CD14-positive monocyte (primary cell): ENCODE data around the gene SNCB. TPM values are rescaled to one million over a fixed set of nuclear protein-coding genes. Genes with fewer than 3 reads are reported as not detected.
A peak's percentile ranks its signal among the peaks of the same experiment; 100 is the strongest.

Experiments
- DNase-seq, 3 donors: peaks; one replicate each; pipeline ENCODE4 v3.0.0-alpha.2; 2011 to 2022
- H2AFZ ChIP-seq: 2 replicates; pipeline ENCODE4 v1.6.0; 2012; ENCODE audit warnings: mild to moderate bottlenecking, low read depth, low read length, inconsistent platforms; ENCODE audit not compliant: insufficient read depth, poor library complexity, severe bottlenecking
- H3K27ac ChIP-seq, 2 donors: 1 replicate in 1 of 2; 2 replicates in 1 of 2; pipeline ENCODE4 v1.5.1; 2012 to 2013; ENCODE audit warnings: low read length in 2 of 2, control low read depth in 1 of 2, inconsistent platforms in 1 of 2, low read depth in 1 of 2, mild to moderate bottlenecking in 1 of 2
- H3K27me3 ChIP-seq, 2 donors: one replicate each; pipeline versions ENCODE4 v1.6.0 to v1.6.1; 2011 to 2013; ENCODE audit warnings: low read length in 2 of 2; ENCODE audit not compliant: control insufficient read depth in 2 of 2, insufficient read depth in 2 of 2
- H3K36me3 ChIP-seq, 2 donors: replicated peaks in 1 of 2; 1 replicate in 1 of 2; 2 replicates in 1 of 2; pipeline versions ENCODE4 v1.5.1 to v1.6.1; 2012 to 2013; ENCODE audit warnings: low read length in 2 of 2, control low read depth in 1 of 2, inconsistent platforms in 1 of 2, mild to moderate bottlenecking in 1 of 2; ENCODE audit not compliant: insufficient read depth in 2 of 2, control insufficient read depth in 1 of 2
- H3K4me1 ChIP-seq, 2 donors: 1 replicate in 1 of 2; 2 replicates in 1 of 2; pipeline versions ENCODE4 v1.5.1 to v1.6.1; 2012 to 2013; ENCODE audit warnings: low read length in 2 of 2, control low read depth in 1 of 2, inconsistent platforms in 1 of 2, mild to moderate bottlenecking in 1 of 2, moderate library complexity in 1 of 2; ENCODE audit not compliant: insufficient read depth in 2 of 2, control insufficient read depth in 1 of 2
- H3K4me2 ChIP-seq: replicated peaks from 2 replicates; pipeline ENCODE3; 2012; ENCODE audit warnings: low read length, moderate library complexity, mild to moderate bottlenecking; ENCODE audit not compliant: poor library complexity, severe bottlenecking; ENCODE audit errors: extremely low read depth
- H3K4me3 ChIP-seq, 3 experiments: fragments of 200-600 bp in 1 of 3; sonication (generic) in 1 of 3; replicated peaks in 1 of 3; 1 replicate in 2 of 3; 2 replicates in 1 of 3; pipeline ENCODE4 v1.5.1; 2011 to 2013; ENCODE audit warnings: low read length in 3 of 3, mild to moderate bottlenecking in 3 of 3, control low read depth in 2 of 3, low read depth in 2 of 3, inconsistent platforms in 1 of 3, moderate library complexity in 1 of 3
- H3K79me2 ChIP-seq: 2 replicates; pipeline ENCODE4 v1.6.0; 2012; ENCODE audit warnings: mild to moderate bottlenecking, control low read depth, inconsistent platforms, low read length, moderate library complexity; ENCODE audit not compliant: insufficient read depth
- H3K9ac ChIP-seq: 2 replicates; pipeline ENCODE4 v1.6.0; 2017; ENCODE audit warnings: low read length, mild to moderate bottlenecking; ENCODE audit not compliant: insufficient read depth, poor library complexity, severe bottlenecking
- H3K9me3 ChIP-seq, 2 donors: replicated peaks in 1 of 2; 1 replicate in 1 of 2; 2 replicates in 1 of 2; pipeline versions ENCODE4 v1.5.1 to v1.6.1; 2012 to 2013; ENCODE audit warnings: low read length in 2 of 2, control low read depth in 1 of 2; ENCODE audit not compliant: control insufficient read depth in 1 of 2, insufficient read depth in 1 of 2
- H4K20me1 ChIP-seq: 2 replicates; pipeline ENCODE4 v1.6.0; 2012; ENCODE audit warnings: mild to moderate bottlenecking, low read length, control low read depth, moderate library complexity; ENCODE audit not compliant: insufficient read depth
- H3K27ac Mint-ChIP-seq, 7 donors: one replicate each; pipeline ENCODE4 v1.8.0; 2020; ENCODE audit warnings: mild to moderate bottlenecking in 7 of 7, mixed read lengths in 7 of 7, moderate library complexity in 6 of 7, inconsistent platforms in 2 of 7
- H3K27me3 Mint-ChIP-seq, 3 donors: one replicate each; pipeline ENCODE4 v1.8.0; 2021 to 2022; ENCODE audit warnings: low read depth in 3 of 3, mild to moderate bottlenecking in 3 of 3, mixed read lengths in 3 of 3, moderate library complexity in 3 of 3, inconsistent platforms in 1 of 3
- H3K36me3 Mint-ChIP-seq, 2 donors: one replicate each; pipeline ENCODE4 v1.8.0; 2020; ENCODE audit warnings: mixed read lengths in 2 of 2, inconsistent platforms in 1 of 2, mild to moderate bottlenecking in 1 of 2
- H3K4me1 Mint-ChIP-seq: one replicate; pipeline ENCODE4 v1.8.0; 2020; ENCODE audit warnings: mild to moderate bottlenecking, mixed read lengths
- H3K4me3 Mint-ChIP-seq, 2 donors: one replicate each; pipeline ENCODE4 v1.8.0; 2020; ENCODE audit warnings: mild to moderate bottlenecking in 2 of 2, mixed read lengths in 2 of 2, moderate library complexity in 1 of 2
- H3K9me3 Mint-ChIP-seq, 7 donors: one replicate each; pipeline ENCODE4 v1.8.0; 2020 to 2022; ENCODE audit warnings: mixed read lengths in 7 of 7, mild to moderate bottlenecking in 6 of 7, moderate library complexity in 6 of 7, inconsistent platforms in 2 of 7
- WGBS: methylation state at CpG from one replicate; pipeline ENCODE4 v1.1.5; 2013; ENCODE audit warnings: missing lambda C conversion rate; ENCODE audit not compliant: insufficient coverage; 5-methylcytosine and 5-hydroxymethylcytosine counted together
- intact Hi-C, 2 donors: fragments of 100-400 bp; cut with micrococcal nuclease; formaldehyde crosslinking; loops; one replicate each; pipeline versions ENCODE4 v1.15.0 to v1.15.1; 2023
- polyA minus RNA-seq: library from RNA; depleted of rRNA, polyadenylated mRNA; stranded (reverse); fragments of >200 nt; gene quantifications from 2 replicates; pipeline ENCODE4 v1.2.3, GENCODE V29; 2012
- polyA plus RNA-seq, 3 donors: library from polyadenylated mRNA; depleted of rRNA in 1 of 3; unstranded in 2 of 3; stranded (reverse) in 1 of 3; fragments of 300-500 nt in 2 of 3; fragments of >200 nt in 1 of 3; fragmentation: Illumina TruSeq in 2 of 3; gene quantifications; 1 replicate in 2 of 3; 2 replicates in 1 of 3; pipeline ENCODE4 v1.2.3, GENCODE V29; 2012 to 2021
- total RNA-seq, 12 experiments: library from RNA in 1 of 12; stranded (reverse) in 1 of 12; fragments of 120-200 nt in 1 of 12; gene quantifications; one replicate each; pipeline ENCODE4 v1.2.4 and lab custom pipeline; 2013 to 2026; ENCODE audit warnings: mixed read lengths in 6 of 12, inconsistent platforms in 1 of 12
- TF ChIP-seq, protein P1 (sequence below): fragments of 200-600 bp; IDR thresholded peaks from one replicate; pipeline ENCODE4 v1.8.0; 2022; ENCODE audit warnings: antibody characterized with exemption, mild to moderate bottlenecking

Gene SNCB
- not detected for total RNA-seq (2013)
- not detected for polyA plus RNA-seq
- not detected in 2 replicates for polyA minus RNA-seq
- 0 to 0.58 (median 0.03) reads per million in 11 experiments for total RNA-seq (lab: John Stamatoyannopoulos, UW)

DNA sequence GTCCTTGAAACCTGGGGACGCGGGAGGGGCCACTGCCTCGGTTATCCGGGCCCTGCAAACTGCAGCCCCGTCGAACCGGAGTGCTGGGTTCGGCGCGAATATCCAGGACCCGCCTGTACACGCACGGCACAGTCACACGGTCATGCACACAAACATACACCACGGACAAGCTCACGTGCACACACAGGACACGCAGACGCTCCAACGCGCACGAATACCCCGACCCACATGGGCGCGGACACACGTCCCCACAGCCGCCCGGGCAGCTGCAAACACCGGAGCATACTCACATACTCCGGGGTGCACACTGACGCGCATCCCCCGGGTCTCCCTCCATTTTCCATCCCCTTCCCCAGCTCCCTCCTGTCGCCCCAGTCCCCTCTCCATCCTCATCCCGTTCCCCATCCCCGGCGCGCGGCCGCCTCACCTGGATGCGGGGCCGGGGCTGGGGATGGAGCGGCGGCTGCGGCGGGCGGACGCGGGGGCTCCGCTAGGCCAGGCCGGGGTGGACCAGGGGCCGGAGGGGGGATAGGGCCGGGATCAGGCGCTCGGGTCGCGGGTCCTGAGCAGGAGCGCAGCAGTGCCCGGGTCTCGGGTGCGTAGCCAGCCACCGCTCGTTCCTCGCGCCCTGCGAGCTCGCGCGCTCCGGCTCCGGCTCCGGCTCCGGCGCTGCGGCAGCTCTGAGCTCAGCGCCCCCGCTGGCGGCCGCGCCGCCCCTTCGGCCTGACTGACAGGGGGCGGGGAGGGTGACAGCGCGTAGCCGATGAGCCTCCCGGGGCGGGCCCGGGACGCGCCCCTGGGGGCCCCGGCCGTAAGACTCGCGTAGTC lies at the start of gene SNCB, which contains the start of gene EIF4E1B:
SNCB (minus strand) TSS at position 682 of the 828 bp plus-strand sequence. CDS start 880 bp downstream, outside the sequence.
EIF4E1B (plus strand) TSS at position 823 of the 828 bp plus-strand sequence. CDS start 12,113 bp downstream, outside the sequence.
- Histone ChIP-seq H4K20me1 (no peaks in the 10 kb centered on the region), H3K4me3 (no peak within 1 kb of the TSS), H3K9ac (no peak within 1 kb of the TSS), H2AFZ (no peak within 1 kb of the TSS), H3K79me2 (no peaks in the 10 kb centered on the region), H3K4me2 (no peak within 1 kb of the TSS), H3K9me3 (peaks cover 0 to 9% of the 10 kb centered on the region in 2 donors), H3K27me3 (peaks cover 41 to 89% of the 10 kb centered on the region in 2 donors), H3K4me1 (peaks cover 0 to 5% of the 10 kb centered on the region in 2 donors), H3K36me3 (no peaks in the 10 kb centered on the region), H3K27ac (no peak within 1 kb of the TSS)
- TF ChIP-seq, protein P1, sequence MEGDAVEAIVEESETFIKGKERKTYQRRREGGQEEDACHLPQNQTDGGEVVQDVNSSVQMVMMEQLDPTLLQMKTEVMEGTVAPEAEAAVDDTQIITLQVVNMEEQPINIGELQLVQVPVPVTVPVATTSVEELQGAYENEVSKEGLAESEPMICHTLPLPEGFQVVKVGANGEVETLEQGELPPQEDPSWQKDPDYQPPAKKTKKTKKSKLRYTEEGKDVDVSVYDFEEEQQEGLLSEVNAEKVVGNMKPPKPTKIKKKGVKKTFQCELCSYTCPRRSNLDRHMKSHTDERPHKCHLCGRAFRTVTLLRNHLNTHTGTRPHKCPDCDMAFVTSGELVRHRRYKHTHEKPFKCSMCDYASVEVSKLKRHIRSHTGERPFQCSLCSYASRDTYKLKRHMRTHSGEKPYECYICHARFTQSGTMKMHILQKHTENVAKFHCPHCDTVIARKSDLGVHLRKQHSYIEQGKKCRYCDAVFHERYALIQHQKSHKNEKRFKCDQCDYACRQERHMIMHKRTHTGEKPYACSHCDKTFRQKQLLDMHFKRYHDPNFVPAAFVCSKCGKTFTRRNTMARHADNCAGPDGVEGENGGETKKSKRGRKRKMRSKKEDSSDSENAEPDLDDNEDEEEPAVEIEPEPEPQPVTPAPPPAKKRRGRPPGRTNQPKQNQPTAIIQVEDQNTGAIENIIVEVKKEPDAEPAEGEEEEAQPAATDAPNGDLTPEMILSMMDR = no peak
- no peak within 1 kb of the TSS for H3K27ac Mint-ChIP-seq
- H3K36me3 Mint-ChIP-seq = peaks cover 0 to 4% of the 10 kb centered on the region in 2 donors
- H3K9me3 Mint-ChIP-seq = peaks cover 0 to 11% (median 4%) of the 10 kb centered on the region in 7 donors
- DNase-seq = no peak
- intact Hi-C loops = no loop called here
- H3K27me3 Mint-ChIP-seq = peaks cover 72 to 86% (median 81%) of the 10 kb centered on the region in 3 donors
- WGBS = under 1% methylated on average over 84 of the region's 94 CpGs
- peaks cover 11% of the 10 kb centered on the region for H3K4me1 Mint-ChIP-seq
- peak within 1 kb of the TSS in 1 of 2 donors; percentile 89 for H3K4me3 Mint-ChIP-seq

DNA sequence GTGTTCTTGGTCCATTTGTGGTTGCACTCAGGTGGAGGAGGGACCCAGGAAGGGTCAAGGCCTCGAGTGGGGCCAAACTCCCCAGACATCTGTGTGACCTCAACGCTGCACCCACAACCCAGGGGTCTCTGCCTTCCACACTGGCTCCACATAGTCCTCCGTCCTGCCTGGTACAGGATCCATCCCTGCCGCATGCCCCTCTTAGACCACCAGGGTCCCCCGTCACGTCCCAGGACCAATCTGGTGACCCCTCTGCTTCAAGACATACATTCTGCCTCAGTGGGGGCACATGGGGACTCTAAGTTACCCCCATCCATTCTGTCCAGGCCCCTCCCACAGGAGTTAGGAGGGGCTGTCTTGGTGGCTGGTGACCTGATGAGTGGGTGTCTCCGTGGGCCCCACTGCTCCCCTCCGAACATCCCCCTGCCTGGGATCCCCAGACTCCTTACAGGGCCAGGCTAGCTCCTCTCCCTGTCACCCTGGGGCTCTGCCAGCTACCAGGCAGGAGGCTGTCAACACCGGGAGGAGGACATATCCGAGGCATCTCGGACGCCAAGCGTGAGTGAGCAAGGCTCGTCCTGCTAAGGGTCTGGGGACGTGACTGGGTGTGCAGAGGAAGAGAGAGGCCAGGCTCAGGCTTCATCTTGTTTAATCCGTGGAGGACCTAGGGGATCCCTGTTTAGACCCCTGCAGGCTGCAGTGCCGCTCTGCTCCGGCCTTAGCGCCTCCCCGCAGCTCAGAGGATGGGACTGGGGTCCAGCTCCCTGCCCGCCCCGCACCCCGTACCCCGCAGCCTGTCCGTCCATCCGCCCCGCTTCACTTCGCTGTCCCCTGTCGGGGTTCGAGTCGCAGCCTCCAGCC lies 49.3 kb upstream of the SNCB start:
- Histone ChIP-seq H2AFZ (no peak overlapping the region), H3K79me2 (no peaks in the 10 kb centered on the region), H3K27me3 (peaks cover 13 to 58% of the 10 kb centered on the region in 2 donors), H4K20me1 (no peaks in the 10 kb centered on the region), H3K4me3 (no peak overlapping the region), H3K4me2 (no peak overlapping the region), H3K9me3 (peaks cover 0 to 4% of the 10 kb centered on the region in 2 donors), H3K9ac (no peak overlapping the region), H3K27ac (no peak overlapping the region), H3K4me1 (no peaks in the 10 kb centered on the region), H3K36me3 (no peaks in the 10 kb centered on the region)
- no peaks in the 10 kb centered on the region for H3K36me3 Mint-ChIP-seq
- H3K27ac Mint-ChIP-seq = peak overlapping the region in 1 of 7 donors; percentile 54
- no peak for DNase-seq
- H3K4me1 Mint-ChIP-seq = no peaks in the 10 kb centered on the region
- H3K4me3 Mint-ChIP-seq = peak overlapping the region in 1 of 2 donors; percentile 69
- H3K27me3 Mint-ChIP-seq = peaks cover 59 to 79% (median 70%) of the 10 kb centered on the region in 3 donors
- TF ChIP-seq, protein P1 = no peak
- H3K9me3 Mint-ChIP-seq = peaks cover 0 to 9% (median 3%) of the 10 kb centered on the region in 7 donors
- intact Hi-C loops = loop anchor here in 1 of 2 donors (10.0 kb wide), 1 partner anchor 375 kb away; no protein-coding TSS in a partner anchor
- WGBS = 36% methylated on average over 28 of the region's 31 CpGs
